ENCODE data around the gene GPS2. TPM values are rescaled to one million over a fixed set of nuclear protein-coding genes. Genes with fewer than 3 reads are reported as not detected.

Gene GPS2
- total and polyA plus RNA-seq, 2 donors (not counting 1 experiment from before 2014, with no cell fraction given): 137 to 225 TPM

- Mint-ChIP-seq H3K4me1 (peaks cover 38% of the 10 kb centered on the region), H3K27me3 (no peaks in the 10 kb centered on the region), H3K9me3 (ENCODE audit: insufficient read depth) (no peaks in the 10 kb centered on the region), H3K27ac (peak within 1 kb of the TSS; percentile 91), H3K4me3 (peak within 1 kb of the TSS; percentile 94)
- POLR2A ChIA-PET: interaction anchor here (0.6 to 3.0 kb wide), 10 partner anchors 10 to 132 kb away, joined by 3 to 17 read pairs (median 5); partner anchors contain the start of genes ACAP1, CHRNB1, NEURL4 and POLR2A
- peak within 1 kb of the TSS; percentile 35 to 92 (median 84) for H3K4me3 ChIP-seq (ENCODE audit: control extremely low read depth in 1 of 5, extremely low read depth in 1 of 5, insufficient read depth in 1 of 5, low read depth in 2 of 5, low read length in 4 of 5)
- peak within 1 kb of the TSS; percentile 63 to 90 for H3K27ac ChIP-seq (ENCODE audit: low read length in 2 of 2)
- intact Hi-C loops (cut with micrococcal nuclease): loop anchor here (1.0 to 2.0 kb wide), 4 partner anchors 23 to 52 kb away; partner anchors contain the start of genes GPS2, NEURL4, PLSCR3 and TMEM256
- TF ChIP-seq CTCF (IDR thresholded peaks at IDR 0.05) (peak; percentile 50), EZH2 (IDR thresholded peaks at IDR 0.05; ENCODE audit: borderline replicate concordance, insufficient read depth, low read depth, low read length, poor library complexity, severe bottlenecking) (no peak)
- DNase-seq (peak; percentile 78), ATAC-seq (ENCODE audit: low read depth) (peak; percentile 67)
- CTCF ChIA-PET: interaction anchor here (0.7 to 4.1 kb wide), 12 partner anchors 15 to 336 kb away, joined by 3 to 31 read pairs (median 6); partner anchors contain the start of genes ACAP1, NEURL4, SENP3 and SOX15
- peaks cover 19% of the 10 kb centered on the region for H3K79me2 ChIP-seq (ENCODE audit: control insufficient read depth, insufficient read depth, low read length)
- peaks cover 2 to 22% of the 10 kb centered on the region in 2 experiments for H3K36me3 ChIP-seq (replicated peaks in 1 of 2; ENCODE audit: control extremely low read depth in 1 of 2, control insufficient read depth in 1 of 2, extremely low read depth in 1 of 2, insufficient read depth in 2 of 2, low read length in 1 of 2)
- peak within 1 kb of the TSS; percentile 88 for H2AFZ ChIP-seq (ENCODE audit: insufficient read depth, low read depth, low read length, poor library complexity, severe bottlenecking)
- peaks cover 24% of the 10 kb centered on the region for H4K20me1 ChIP-seq (ENCODE audit: control insufficient read depth, insufficient read depth, low read length, poor library complexity, severe bottlenecking)
- peaks cover 14 to 41% of the 10 kb centered on the region in 2 donors for H3K4me1 ChIP-seq (ENCODE audit: control insufficient read depth in 2 of 2, insufficient read depth in 2 of 2, low read length in 2 of 2)
- peak within 1 kb of the TSS; percentile 86 for H3K9ac ChIP-seq (ENCODE audit: low read length)
- H3K27me3 ChIP-seq (replicated peaks in 1 of 4; ENCODE audit: control extremely low read depth in 1 of 4, control insufficient read depth in 3 of 4, insufficient read depth in 4 of 4, low read length in 3 of 4): no peaks in the 10 kb centered on the region
- peak within 1 kb of the TSS; percentile 97 for H3K4me2 ChIP-seq (replicated peaks; ENCODE audit: low read depth, low read length, poor library complexity, severe bottlenecking)
- no peaks in the 10 kb centered on the region for H3K9me3 ChIP-seq (ENCODE audit: control extremely low read depth in 1 of 3, control insufficient read depth in 2 of 3, insufficient read depth in 1 of 3, low read length in 2 of 3)
- under 1% methylated on average over 91 of the region's 91 CpGs for WGBS (ENCODE audit: insufficient coverage)
These were observed 36.7 kb upstream of the GPS2 start, which contains the start of gene KCTD11 for GRCh38 chr17:7351665-7352502. Gene KCTD11 (plus strand): TSS chr17:7352162.
